Keratinocyte (primary cell): Measurements from ENCODE around the gene ZNF777.

Source experiments
- EZH2 ChIP-seq: IDR thresholded peaks from one replicate; pipeline ENCODE4 v1.6.1; 2012; ENCODE audit warnings: inconsistent platforms, mild to moderate bottlenecking, low read length, moderate library complexity
- TF ChIP-seq, protein P1 (sequence below), 3 experiments: IDR thresholded peaks in 1 of 3; conservative IDR thresholded peaks in 1 of 3; optimal IDR thresholded peaks in 1 of 3; 2 replicates in 2 of 3; 3 replicates in 1 of 3; pipeline versions ENCODE3 to v1.5.1; 2011; ENCODE audit warnings: low read length in 3 of 3, mild to moderate bottlenecking in 3 of 3, moderate library complexity in 2 of 3, control low read depth in 1 of 3, inconsistent platforms in 1 of 3; ENCODE audit not compliant: insufficient read depth in 2 of 3; ENCODE audit errors: extremely low read depth in 1 of 3

DNA sequence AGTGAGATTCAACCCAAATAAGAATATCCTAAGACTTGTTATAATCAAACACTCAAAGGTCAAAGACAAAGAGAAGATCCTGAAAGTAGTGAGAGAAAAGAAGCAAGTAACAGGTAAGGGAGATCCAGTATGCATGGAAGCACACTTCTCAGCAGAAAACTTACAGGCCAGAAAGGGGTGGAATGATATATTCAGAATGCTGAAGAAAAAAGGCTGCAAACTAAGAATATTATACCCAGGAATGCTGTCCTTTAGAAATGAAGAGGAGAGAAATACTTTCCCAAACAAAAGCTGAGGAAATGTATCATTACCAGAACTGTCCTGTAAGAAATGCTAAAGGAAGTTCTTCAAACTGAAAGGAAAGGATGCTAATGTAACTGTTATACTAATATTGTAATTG, 49.4 kb upstream of the ZNF777 start:
- TF ChIP-seq, protein P1, sequence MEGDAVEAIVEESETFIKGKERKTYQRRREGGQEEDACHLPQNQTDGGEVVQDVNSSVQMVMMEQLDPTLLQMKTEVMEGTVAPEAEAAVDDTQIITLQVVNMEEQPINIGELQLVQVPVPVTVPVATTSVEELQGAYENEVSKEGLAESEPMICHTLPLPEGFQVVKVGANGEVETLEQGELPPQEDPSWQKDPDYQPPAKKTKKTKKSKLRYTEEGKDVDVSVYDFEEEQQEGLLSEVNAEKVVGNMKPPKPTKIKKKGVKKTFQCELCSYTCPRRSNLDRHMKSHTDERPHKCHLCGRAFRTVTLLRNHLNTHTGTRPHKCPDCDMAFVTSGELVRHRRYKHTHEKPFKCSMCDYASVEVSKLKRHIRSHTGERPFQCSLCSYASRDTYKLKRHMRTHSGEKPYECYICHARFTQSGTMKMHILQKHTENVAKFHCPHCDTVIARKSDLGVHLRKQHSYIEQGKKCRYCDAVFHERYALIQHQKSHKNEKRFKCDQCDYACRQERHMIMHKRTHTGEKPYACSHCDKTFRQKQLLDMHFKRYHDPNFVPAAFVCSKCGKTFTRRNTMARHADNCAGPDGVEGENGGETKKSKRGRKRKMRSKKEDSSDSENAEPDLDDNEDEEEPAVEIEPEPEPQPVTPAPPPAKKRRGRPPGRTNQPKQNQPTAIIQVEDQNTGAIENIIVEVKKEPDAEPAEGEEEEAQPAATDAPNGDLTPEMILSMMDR (optimal IDR thresholded peaks at IDR 0.05 in 1 of 3, IDR thresholded peaks at IDR 0.05 in 1 of 3, conservative IDR thresholded peaks at IDR 0.05 in 1 of 3; ENCODE audit: extremely low read depth in 1 of 3, insufficient read depth in 2 of 3, low read length in 3 of 3) = no peak
- TF ChIP-seq EZH2 = no peak
